Neuron (in vitro differentiated cells): ENCODE data around the gene FAM168B.

Experiments used
- H2AFZ ChIP-seq: one replicate; pipeline ENCODE4 v1.6.1; 2013; ENCODE audit warnings: low read depth, mild to moderate bottlenecking, inconsistent platforms, low read length, moderate library complexity
- H3K27me3 ChIP-seq: one replicate; pipeline ENCODE4 v1.6.1; 2013; ENCODE audit warnings: low read length; ENCODE audit not compliant: insufficient read depth
- H3K36me3 ChIP-seq: one replicate; pipeline ENCODE4 v1.6.1; 2013; ENCODE audit warnings: low read length; ENCODE audit not compliant: insufficient read depth
- H3K4me1 ChIP-seq: one replicate; pipeline ENCODE4 v1.6.1; 2013; ENCODE audit warnings: low read length; ENCODE audit not compliant: insufficient read depth
- H3K4me3 ChIP-seq: 2 replicates; pipeline ENCODE4 v1.5.1; 2013; ENCODE audit warnings: mild to moderate bottlenecking, low read length, moderate library complexity
- H3K9me3 ChIP-seq: one replicate; pipeline ENCODE4 v1.6.1; 2013; ENCODE audit warnings: low read length

FAM168B gene

DNA sequence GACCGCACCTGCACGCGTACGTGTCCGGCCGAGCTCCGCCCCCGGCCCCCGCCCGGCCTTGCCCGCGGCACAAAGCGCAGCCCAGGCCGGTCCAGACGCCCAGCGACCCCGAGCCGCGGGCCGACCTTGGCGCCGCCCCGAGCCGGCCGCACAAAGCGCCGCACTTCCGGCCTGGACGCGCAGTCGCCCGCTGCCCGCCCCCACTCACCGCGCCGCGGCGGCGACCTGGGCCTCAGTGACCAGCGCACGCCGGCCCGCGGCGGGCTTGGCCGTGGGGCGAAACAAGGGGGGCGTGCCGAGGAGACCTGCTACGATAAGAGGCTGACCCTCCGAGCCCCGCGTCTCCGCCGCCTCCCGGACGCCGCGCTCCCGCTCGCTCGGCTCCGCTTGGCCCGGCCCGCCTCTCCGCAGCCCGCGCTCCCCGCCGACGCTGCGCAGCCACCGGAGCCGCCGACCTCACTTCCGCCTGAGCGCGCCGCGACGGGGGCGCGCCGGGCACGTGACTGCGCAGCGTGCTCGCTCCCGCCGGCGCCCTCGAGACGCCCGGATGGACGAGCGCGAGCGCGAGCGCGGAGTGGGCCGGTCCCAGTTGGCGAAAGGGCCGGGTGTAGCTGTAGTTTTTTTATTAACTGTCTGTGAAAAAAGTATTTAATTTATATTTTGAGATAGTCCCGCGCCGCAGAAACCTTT is at the start of gene FAM168B:
Gene FAM168B, minus strand, starts transcription at position 455 of the 690 bp plus-strand sequence. CDS start 10,814 bp downstream, outside the sequence.
- Histone ChIP-seq H3K27me3 (no peaks in the 10 kb centered on the region), H3K9me3 (no peaks in the 10 kb centered on the region), H3K4me3 (peak within 1 kb of the TSS; percentile 95), H3K36me3 (peaks cover 16% of the 10 kb centered on the region), H2AFZ (peak within 1 kb of the TSS; percentile 98), H3K4me1 (peaks cover 3% of the 10 kb centered on the region)

- Histone ChIP-seq H3K36me3 (peaks cover 65% of the 10 kb centered on the region), H3K9me3 (peaks cover 5% of the 10 kb centered on the region), H3K27me3 (no peaks in the 10 kb centered on the region), H3K4me3 (no peak overlapping the region), H2AFZ (no peak overlapping the region), H3K4me1 (no peaks in the 10 kb centered on the region)
Observed at GRCh38 chr2:131142849-131143248, 49.6 kb upstream of the FAM168B start.

- Histone ChIP-seq H3K27me3 (no peaks in the 10 kb centered on the region), H2AFZ (no peak overlapping the region), H3K4me1 (no peaks in the 10 kb centered on the region), H3K9me3 (peaks cover 5% of the 10 kb centered on the region), H3K36me3 (peaks cover 53% of the 10 kb centered on the region), H3K4me3 (no peak overlapping the region)
Observed at GRCh38 chr2:131140581-131140980, 47.3 kb upstream of the FAM168B start.

GRCh38 chr2:131132729-131133128 is 39.5 kb upstream of the FAM168B start:
- no peaks in the 10 kb centered on the region for H3K4me1 ChIP-seq
- H3K9me3 ChIP-seq: no peaks in the 10 kb centered on the region
- H3K27me3 ChIP-seq: no peaks in the 10 kb centered on the region
- no peak overlapping the region for H3K4me3 ChIP-seq
- H2AFZ ChIP-seq: no peak overlapping the region
- H3K36me3 ChIP-seq: peaks cover 37% of the 10 kb centered on the region

GRCh38 chr2:131130298-131130596 is 37.0 kb upstream of the FAM168B start:
- Histone ChIP-seq H3K36me3 (peaks cover 60% of the 10 kb centered on the region), H3K27me3 (no peaks in the 10 kb centered on the region), H2AFZ (no peak overlapping the region)

DNA sequence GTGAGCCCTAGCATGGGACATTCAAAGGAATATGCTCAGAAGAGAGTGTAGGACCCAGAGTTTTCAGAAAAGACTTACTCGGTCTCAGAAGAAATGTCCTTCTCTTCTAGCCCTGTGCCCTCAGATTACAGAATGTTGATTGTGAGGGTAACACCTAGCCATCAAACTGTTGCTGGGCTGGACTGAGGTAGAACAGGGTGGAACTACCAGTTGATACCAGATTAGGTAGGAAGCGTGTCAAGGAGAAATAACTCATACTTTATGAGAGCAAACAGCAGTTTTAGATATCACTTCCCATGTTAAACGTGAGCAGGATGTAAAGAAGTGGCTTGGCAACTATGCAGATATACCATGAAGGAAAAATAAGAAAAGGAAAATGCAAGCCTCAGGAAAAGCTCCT is 34.7 kb upstream of the FAM168B start:
- Histone ChIP-seq H3K27me3 (no peaks in the 10 kb centered on the region), H3K9me3 (no peaks in the 10 kb centered on the region), H3K36me3 (peaks cover 61% of the 10 kb centered on the region), H3K4me3 (no peak overlapping the region), H3K4me1 (no peaks in the 10 kb centered on the region), H2AFZ (no peak overlapping the region)

More at GRCh38 chr2:131130298-131130596, 37.0 kb upstream of the FAM168B start:
- no peaks in the 10 kb centered on the region for H3K9me3 ChIP-seq
- no peak overlapping the region for H3K4me3 ChIP-seq
- H3K4me1 ChIP-seq: no peaks in the 10 kb centered on the region

DNA sequence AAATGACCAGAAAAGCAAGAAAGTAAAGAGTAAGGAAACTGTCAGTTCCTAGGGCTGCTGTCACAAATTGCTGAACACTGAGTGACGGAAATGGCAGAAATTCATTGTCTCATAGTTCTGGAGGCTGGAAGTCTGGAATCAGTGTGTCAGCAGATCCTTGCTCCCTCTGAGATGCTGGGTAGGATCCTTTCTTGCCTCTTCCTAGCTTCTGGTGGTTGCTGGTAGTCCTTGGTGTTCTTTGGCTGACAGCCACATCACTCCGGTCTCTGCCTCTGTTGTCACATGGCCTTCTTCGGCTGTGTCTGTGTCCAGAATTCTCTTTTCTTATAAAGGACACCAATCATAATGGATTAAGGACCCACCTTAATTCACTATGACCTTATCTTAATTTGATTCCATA is 33.8 kb upstream of the FAM168B start:
- no peaks in the 10 kb centered on the region for H3K27me3 ChIP-seq
- no peak overlapping the region for H3K4me3 ChIP-seq
- H2AFZ ChIP-seq: no peak overlapping the region
- H3K4me1 ChIP-seq: no peaks in the 10 kb centered on the region
- peaks cover 65% of the 10 kb centered on the region for H3K36me3 ChIP-seq
- no peaks in the 10 kb centered on the region for H3K9me3 ChIP-seq

DNA sequence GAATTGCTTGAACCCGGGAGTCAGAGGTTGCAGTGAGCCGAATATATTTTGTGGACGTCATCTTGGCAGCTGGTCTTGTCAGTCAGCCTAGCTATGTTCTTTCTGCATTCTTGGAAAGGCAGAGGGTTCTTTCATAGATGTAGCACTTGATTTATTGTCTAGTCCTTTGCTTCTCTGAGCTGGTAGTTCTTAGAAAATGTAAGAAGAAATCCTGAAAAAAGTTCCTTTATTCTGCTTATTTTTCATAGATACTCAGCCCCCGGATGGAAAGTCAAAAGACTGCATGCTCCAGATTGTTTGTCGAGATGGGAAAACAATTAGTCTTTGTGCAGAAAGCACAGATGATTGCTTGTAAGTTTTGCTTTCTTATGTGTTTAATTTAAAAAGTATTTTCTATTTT is 33.2 kb upstream of the FAM168B start:
- no peaks in the 10 kb centered on the region for H3K9me3 ChIP-seq
- H3K4me1 ChIP-seq: no peaks in the 10 kb centered on the region
- no peaks in the 10 kb centered on the region for H3K27me3 ChIP-seq
- H3K36me3 ChIP-seq: peaks cover 59% of the 10 kb centered on the region
- no peak overlapping the region for H3K4me3 ChIP-seq
- H2AFZ ChIP-seq: no peak overlapping the region

GRCh38 chr2:131125195-131125757 is 32.0 kb upstream of the FAM168B start:
- Histone ChIP-seq H3K4me3 (no peak overlapping the region), H3K36me3 (peaks cover 53% of the 10 kb centered on the region), H3K4me1 (no peaks in the 10 kb centered on the region), H3K27me3 (no peaks in the 10 kb centered on the region), H3K9me3 (no peaks in the 10 kb centered on the region), H2AFZ (no peak overlapping the region)

DNA sequence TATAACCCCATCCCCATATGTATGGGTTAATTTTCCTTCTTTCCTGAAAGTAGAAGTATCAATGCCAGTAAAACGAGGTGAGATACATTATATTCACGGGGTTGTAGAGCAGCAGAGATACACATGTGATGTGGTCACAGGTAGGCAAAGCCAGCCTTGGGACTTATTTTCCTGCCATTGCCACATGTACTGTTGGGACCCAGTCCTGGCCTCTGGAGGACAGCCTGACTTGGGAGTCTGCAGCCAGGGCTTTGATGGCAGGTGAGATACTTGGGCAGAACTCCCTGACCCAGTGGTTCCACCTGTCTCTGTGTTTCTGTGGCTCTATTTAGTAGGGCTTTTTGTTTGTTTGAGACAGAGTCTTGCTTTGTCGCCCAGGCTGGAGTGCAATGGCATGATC is 29.9 kb upstream of the FAM168B start:
- H3K9me3 ChIP-seq: no peaks in the 10 kb centered on the region
- no peak overlapping the region for H3K4me3 ChIP-seq
- no peaks in the 10 kb centered on the region for H3K4me1 ChIP-seq
- H3K36me3 ChIP-seq: peaks cover 40% of the 10 kb centered on the region
- H2AFZ ChIP-seq: no peak overlapping the region
- no peaks in the 10 kb centered on the region for H3K27me3 ChIP-seq

DNA sequence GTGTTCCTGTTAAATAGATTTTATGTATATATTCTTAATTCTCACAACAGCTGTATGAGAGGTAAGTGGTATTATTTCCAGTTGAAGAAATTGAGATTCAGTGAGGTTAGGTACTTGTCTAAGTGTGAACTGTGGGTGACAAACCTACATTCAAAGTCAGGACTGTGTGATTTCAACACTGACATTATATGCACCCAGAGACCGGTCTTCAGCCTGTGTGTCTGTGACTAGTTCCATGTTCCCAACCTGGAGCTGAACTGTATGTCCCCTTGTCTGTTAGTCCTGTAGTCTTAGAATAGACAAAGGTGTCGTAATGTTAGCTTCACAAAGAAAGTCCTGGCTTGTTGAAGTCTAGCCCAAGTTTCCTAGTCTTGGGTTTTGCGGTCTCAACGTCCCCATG is 29.2 kb upstream of the FAM168B start:
- H3K4me1 ChIP-seq: no peaks in the 10 kb centered on the region
- no peaks in the 10 kb centered on the region for H3K9me3 ChIP-seq
- peaks cover 33% of the 10 kb centered on the region for H3K36me3 ChIP-seq
- H2AFZ ChIP-seq: no peak overlapping the region
- no peak overlapping the region for H3K4me3 ChIP-seq
- no peaks in the 10 kb centered on the region for H3K27me3 ChIP-seq

- H3K9me3 ChIP-seq: no peaks in the 10 kb centered on the region
- peaks cover 23% of the 10 kb centered on the region for H3K36me3 ChIP-seq
- H3K4me1 ChIP-seq: no peaks in the 10 kb centered on the region
- H3K4me3 ChIP-seq: no peak overlapping the region
- H2AFZ ChIP-seq: no peak overlapping the region
- H3K27me3 ChIP-seq: no peaks in the 10 kb centered on the region
Observed at GRCh38 chr2:131121464-131121863, 28.2 kb upstream of the FAM168B start.

DNA sequence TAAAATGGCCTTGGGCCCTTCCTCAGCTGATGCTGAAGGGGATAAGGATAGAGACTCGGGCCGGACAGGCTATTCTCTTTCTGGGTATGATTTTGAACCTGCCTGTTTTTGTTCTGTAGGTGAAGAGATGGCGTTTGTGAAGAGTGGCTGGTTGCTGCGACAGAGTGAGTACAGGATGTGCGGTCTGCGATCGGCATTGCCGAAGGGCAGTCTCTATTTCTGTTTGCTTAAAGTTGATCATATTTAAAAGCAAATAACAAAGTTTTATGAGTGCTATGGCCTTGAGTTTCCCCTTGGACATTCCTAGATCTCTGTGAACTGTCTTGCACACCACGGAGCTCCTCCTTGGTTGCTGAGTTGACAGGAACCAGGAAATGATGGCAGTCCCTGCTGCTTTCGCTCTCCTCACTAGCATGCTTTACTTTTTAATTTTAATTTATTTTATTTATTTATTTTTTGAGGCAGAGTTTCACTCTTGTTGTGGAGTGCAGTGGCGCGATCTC is 27.6 kb upstream of the FAM168B start:
- no peaks in the 10 kb centered on the region for H3K4me1 ChIP-seq
- peaks cover 17% of the 10 kb centered on the region for H3K36me3 ChIP-seq
- H3K27me3 ChIP-seq: no peaks in the 10 kb centered on the region
- H3K4me3 ChIP-seq: no peak overlapping the region
- no peaks in the 10 kb centered on the region for H3K9me3 ChIP-seq
- H2AFZ ChIP-seq: no peak overlapping the region

GRCh38 chr2:131115752-131116151 is 22.5 kb upstream of the FAM168B start:
- H2AFZ ChIP-seq: no peak overlapping the region
- no peaks in the 10 kb centered on the region for H3K4me1 ChIP-seq
- H3K36me3 ChIP-seq: no peaks in the 10 kb centered on the region
- no peaks in the 10 kb centered on the region for H3K9me3 ChIP-seq
- no peak overlapping the region for H3K4me3 ChIP-seq
- H3K27me3 ChIP-seq: no peaks in the 10 kb centered on the region
